Tibial artery (tissue), 4 donors: Measurements from ENCODE around the gene DCAF10.

Experiments used
- DNase-seq, 2 donors: peaks; one replicate each; pipeline ENCODE4 v3.0.0-alpha.2; 2019
- H3K27ac ChIP-seq, 2 donors: fragments of 200-600 bp; sonication (generic) in 1 of 2; 1 replicate in 1 of 2; 2 replicates in 1 of 2; pipeline ENCODE4 v1.5.1; 2018 to 2019; ENCODE audit warnings: mild to moderate bottlenecking in 1 of 2
- H3K27me3 ChIP-seq, 2 donors: fragments of 200-600 bp; sonication (generic) in 1 of 2; one replicate each; pipeline versions ENCODE4 v1.5.1 to v1.6.0; 2016 to 2019
- H3K36me3 ChIP-seq, 3 donors: fragments of 200-600 bp; sonication (generic) in 2 of 3; one replicate each; pipeline ENCODE4 v1.5.1; 2016 to 2019; ENCODE audit warnings: mild to moderate bottlenecking in 2 of 3
- H3K4me1 ChIP-seq, 4 donors: fragments of 200-600 bp; sonication (generic) in 2 of 4; 1 replicate in 3 of 4; 2 replicates in 1 of 4; pipeline ENCODE4 v1.5.1; 2016 to 2019
- H3K4me3 ChIP-seq, 2 donors: fragments of 200-600 bp; sonication (generic) in 1 of 2; 1 replicate in 1 of 2; 2 replicates in 1 of 2; pipeline ENCODE4 v1.5.1; 2018 to 2019; ENCODE audit warnings: mild to moderate bottlenecking in 2 of 2
- H3K9me3 ChIP-seq, 3 donors: fragments of 200-600 bp; sonication (generic) in 1 of 3; one replicate each; pipeline ENCODE4 v1.5.1; 2016 to 2019
- intact Hi-C: fragments of 100-400 bp; cut with DNase I; formaldehyde crosslinking; loops from one replicate; pipeline ENCODE4 v1.15.0; 2023; ENCODE audit warnings: low total_unique reads
- TF ChIP-seq, protein P1 (sequence below), 2 experiments: fragments of 200-600 bp in 1 of 2; fragments of 450-650 bp in 1 of 2; IDR thresholded peaks; one replicate each; pipeline ENCODE4 v1.5.1; 2017 to 2019; ENCODE audit warnings: antibody characterized with exemption in 2 of 2, mild to moderate bottlenecking in 1 of 2, moderate library complexity in 1 of 2

Gene DCAF10

DNA sequence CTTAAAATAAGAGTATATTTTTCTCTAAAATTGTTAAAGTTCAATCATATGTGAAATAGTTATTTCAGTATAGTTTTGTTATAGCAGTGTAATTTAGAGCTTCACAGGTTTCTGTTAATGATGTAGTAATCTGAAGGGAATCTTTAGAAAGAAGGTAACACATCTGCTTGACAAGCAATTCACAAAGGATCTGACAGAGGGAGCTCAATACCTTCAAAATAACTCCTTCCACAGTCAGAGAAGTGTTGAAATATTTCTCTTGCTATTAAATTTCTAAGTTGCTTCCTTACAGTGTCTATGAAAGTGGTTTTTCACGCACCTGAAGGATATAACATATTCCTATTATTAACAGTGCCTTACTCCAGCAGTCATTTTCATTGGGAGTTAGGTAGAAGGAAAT is 58.4 kb downstream of the DCAF10 start:
- TF ChIP-seq, protein P1, sequence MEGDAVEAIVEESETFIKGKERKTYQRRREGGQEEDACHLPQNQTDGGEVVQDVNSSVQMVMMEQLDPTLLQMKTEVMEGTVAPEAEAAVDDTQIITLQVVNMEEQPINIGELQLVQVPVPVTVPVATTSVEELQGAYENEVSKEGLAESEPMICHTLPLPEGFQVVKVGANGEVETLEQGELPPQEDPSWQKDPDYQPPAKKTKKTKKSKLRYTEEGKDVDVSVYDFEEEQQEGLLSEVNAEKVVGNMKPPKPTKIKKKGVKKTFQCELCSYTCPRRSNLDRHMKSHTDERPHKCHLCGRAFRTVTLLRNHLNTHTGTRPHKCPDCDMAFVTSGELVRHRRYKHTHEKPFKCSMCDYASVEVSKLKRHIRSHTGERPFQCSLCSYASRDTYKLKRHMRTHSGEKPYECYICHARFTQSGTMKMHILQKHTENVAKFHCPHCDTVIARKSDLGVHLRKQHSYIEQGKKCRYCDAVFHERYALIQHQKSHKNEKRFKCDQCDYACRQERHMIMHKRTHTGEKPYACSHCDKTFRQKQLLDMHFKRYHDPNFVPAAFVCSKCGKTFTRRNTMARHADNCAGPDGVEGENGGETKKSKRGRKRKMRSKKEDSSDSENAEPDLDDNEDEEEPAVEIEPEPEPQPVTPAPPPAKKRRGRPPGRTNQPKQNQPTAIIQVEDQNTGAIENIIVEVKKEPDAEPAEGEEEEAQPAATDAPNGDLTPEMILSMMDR (IDR thresholded peaks at IDR 0.05) = no peak
- H3K27ac ChIP-seq = no peak overlapping the region
- H3K9me3 ChIP-seq = no peaks in the 10 kb centered on the region
- intact Hi-C loops = no loop called here
- peaks cover 26 to 72% (median 40%) of the 10 kb centered on the region in 3 donors for H3K36me3 ChIP-seq
- no peaks in the 10 kb centered on the region for H3K4me1 ChIP-seq
- no peak for DNase-seq
- H3K4me3 ChIP-seq = no peak overlapping the region
- H3K27me3 ChIP-seq = no peaks in the 10 kb centered on the region

GRCh38 chr9:37862530-37862929 is 61.9 kb downstream of the DCAF10 start:
- no peak for DNase-seq
- no peaks in the 10 kb centered on the region for H3K9me3 ChIP-seq
- no peaks in the 10 kb centered on the region for H3K27me3 ChIP-seq
- TF ChIP-seq, protein P1 (IDR thresholded peaks at IDR 0.05) = no peak
- H3K4me3 ChIP-seq = no peak overlapping the region
- no peaks in the 10 kb centered on the region for H3K4me1 ChIP-seq
- no peak overlapping the region for H3K27ac ChIP-seq
- peaks cover 22 to 52% (median 42%) of the 10 kb centered on the region in 3 donors for H3K36me3 ChIP-seq
- intact Hi-C loops = no loop called here

- Histone ChIP-seq H3K4me3 (no peak overlapping the region), H3K9me3 (no peaks in the 10 kb centered on the region), H3K36me3 (peaks cover 5 to 6% (median 5%) of the 10 kb centered on the region in 3 donors), H3K27me3 (no peaks in the 10 kb centered on the region), H3K27ac (no peak overlapping the region), H3K4me1 (no peaks in the 10 kb centered on the region)
- DNase-seq = no peak
- intact Hi-C loops = no loop called here
- TF ChIP-seq, protein P1 (IDR thresholded peaks at IDR 0.05) = no peak
Observed at GRCh38 chr9:37870081-37870798, 69.6 kb downstream of the DCAF10 start.

DNA sequence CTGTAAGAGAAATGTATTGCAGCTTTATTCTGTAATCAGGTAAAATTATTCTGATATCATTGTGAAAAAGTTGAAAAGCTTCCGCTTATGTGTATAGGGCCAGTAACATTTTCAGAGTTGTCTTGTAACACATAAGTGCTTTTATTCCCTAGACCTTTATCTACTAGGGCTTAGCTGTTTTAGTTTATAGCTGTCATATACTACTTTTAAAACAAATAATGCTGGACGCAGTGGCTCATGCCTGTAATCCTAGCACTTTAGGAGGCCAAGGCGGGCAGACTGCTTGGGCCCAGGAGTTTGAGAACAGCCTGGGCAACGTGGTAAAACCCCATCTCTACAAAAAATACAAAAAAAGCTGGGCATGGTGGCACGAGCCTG is 70.2 kb downstream of the DCAF10 start:
- DNase-seq = no peak
- H3K4me1 ChIP-seq = no peaks in the 10 kb centered on the region
- TF ChIP-seq, protein P1 (IDR thresholded peaks at IDR 0.05) = no peak
- no peaks in the 10 kb centered on the region for H3K27me3 ChIP-seq
- H3K27ac ChIP-seq = no peak overlapping the region
- no peaks in the 10 kb centered on the region for H3K9me3 ChIP-seq
- H3K36me3 ChIP-seq = peaks cover 5 to 6% (median 5%) of the 10 kb centered on the region in 3 donors
- H3K4me3 ChIP-seq = no peak overlapping the region
- intact Hi-C loops = no loop called here

- no peak overlapping the region for H3K27ac ChIP-seq
Observed at GRCh38 chr9:37873955-37874354, 73.4 kb downstream of the DCAF10 start.

More at GRCh38 chr9:37873955-37874354, 73.4 kb downstream of the DCAF10 start:
- DNase-seq = no peak
- H3K36me3 ChIP-seq = peaks cover 4 to 16% (median 13%) of the 10 kb centered on the region in 3 donors
- H3K9me3 ChIP-seq = no peaks in the 10 kb centered on the region
- TF ChIP-seq, protein P1 (IDR thresholded peaks at IDR 0.05) = no peak
- H3K27me3 ChIP-seq = no peaks in the 10 kb centered on the region
- intact Hi-C loops = no loop called here
- H3K4me3 ChIP-seq = no peak overlapping the region
- no peaks in the 10 kb centered on the region for H3K4me1 ChIP-seq
